HG03342 (cell line): ENCODE measurements around the gene GPN2.
"Not testable (repeated sequence)": the region's sequence is repeated elsewhere in the genome, so short reads cannot be mapped to it uniquely, and the experiment has no call there.

Source experiments
- ATAC-seq: cut with Tn5 transposase; IDR thresholded peaks from one replicate; pipeline ENCODE4 v1.9.1; 2021; ENCODE audit warnings: mild to moderate bottlenecking, moderate library complexity; ENCODE audit not compliant: unreplicated experiment

Gene GPN2

DNA sequence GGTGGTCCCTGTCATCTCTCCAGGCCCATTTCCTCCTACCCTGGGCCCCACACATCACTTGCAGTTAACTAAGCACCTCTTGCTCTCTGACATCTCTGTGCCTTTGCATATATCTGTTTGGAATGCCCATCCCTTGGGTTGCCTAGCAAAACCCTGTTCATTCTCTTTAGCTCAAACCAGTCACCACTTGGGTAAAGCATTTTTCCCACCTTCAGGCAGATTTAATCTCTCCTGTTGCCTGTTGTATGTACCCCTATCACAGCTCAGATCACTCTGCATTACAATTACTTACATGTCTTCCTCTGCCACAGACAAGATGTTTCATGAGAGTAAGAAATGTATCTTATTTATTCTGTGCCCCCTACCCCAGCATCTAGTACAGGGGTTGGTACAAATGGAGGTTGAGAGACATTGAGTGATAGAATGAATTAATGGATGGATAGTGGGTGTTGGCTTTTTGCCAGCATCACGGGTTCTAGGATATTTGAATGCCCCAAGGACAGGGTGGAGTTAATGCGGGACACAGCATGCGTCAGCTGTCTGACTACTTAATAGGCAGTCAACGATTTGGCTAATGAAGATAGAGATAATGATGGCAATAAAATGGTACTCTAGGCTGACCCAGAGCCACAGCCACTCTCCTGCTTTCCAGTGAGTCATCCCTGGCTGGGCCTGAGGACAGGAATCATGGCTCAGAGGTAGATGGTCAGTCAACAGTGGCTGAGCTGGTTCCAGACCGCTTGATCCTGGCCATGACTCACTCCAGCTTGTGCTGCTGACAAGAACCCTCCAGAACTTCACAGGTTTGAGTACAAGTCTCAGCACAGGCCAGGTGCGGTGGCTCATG, 17.2 kb upstream of the GPN2 start:
- ATAC-seq = no peak

DNA sequence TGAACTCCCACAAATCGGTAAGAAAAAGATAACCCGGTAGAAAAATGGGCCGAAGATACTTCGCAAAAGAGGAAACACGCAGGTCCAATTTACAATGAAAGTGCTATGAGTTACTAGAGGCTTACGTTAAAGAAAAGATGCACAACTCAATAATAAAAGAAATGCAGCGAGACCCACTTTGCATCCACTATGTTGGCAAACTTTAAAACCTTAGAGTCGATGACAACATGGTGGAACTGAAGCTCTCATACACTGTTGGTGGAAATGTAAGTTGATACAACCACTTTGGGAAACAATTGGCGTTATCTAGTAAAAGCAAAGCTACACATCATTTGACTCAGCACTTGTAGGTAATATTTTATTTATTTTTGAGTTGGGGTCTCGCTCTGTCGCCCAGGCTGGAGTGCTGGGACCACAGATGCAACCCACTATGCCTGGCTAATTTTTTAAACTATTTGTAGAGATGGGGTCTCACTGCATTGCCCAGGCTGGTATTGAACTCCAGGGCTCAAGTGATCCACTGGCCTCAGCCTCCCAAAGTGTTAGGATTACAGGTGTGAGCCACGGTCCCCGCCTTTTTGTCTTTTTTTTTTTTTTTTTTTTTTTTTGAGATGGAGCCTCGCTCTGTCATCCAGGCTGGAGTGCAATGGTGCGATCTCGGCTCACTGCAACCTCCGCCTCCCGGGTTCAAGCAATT, 10.9 kb upstream of the GPN2 start:
- ATAC-seq = no peak

DNA sequence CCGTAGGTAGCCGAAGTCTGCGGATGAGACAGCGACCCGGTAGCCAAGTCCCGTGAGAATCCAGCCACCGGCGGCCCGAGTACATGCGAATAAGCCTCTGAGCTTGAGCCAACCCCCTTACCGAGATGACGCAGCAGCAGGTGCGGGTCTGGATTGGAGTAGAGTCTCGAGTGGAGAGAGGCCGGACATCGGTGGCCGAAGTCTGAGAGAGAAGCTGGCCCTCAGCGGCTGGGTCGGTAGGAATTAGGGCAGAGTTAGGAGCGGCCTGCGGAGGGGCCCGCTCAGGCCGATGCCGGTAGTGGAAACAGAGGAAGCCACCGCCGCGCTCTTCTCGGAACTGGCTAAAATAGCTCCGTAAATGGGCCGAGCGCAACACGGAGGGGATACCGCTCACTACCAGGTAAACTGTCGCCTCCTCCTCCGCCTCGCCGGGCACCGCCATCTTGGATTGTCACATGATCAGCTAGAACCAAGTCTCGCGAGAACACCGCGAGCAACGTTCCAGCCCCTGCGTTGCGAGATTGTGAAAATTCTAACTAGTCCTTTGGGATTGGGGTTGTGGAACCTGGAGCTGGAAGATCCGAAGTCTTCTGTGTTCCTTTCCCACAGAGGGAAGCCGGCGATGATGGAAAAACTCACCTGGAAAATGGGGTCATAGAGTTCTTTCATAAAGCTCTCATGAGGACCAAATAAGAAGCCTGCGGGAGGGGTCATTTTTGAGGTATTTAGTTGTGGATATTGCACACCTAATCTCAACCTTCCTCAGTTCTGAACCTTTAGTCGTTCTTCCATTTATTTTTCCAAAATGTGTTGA, 10.1 kb upstream of the GPN2 start, which contains the start of gene GPATCH3:
TSS of gene GPATCH3 (minus strand) at position 467 of the 814 bp plus-strand sequence. CDS start at position 442, 25 bp downstream.
- ATAC-seq = peak; percentile 83

DNA sequence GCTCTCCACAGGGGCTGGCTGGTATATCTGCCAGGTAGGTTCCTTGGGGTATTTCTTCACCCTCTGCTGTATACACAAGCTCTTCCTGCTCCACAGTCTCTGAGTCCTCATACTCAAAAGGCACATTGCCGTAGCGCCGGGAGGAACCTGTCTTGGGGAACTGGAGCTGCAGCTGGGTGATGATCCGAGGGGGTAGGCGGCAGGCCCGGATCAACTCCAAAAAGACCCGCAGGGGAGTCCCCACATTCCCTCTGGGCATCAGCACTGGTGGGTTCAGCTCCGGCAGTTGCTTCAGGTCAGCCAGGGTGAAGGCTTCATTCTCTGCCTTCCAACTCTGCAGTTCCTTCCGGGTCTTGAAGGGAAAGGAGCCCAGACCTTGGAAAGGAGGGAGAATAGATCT, 7.3 kb upstream of the GPN2 start:
- no peak for ATAC-seq

DNA sequence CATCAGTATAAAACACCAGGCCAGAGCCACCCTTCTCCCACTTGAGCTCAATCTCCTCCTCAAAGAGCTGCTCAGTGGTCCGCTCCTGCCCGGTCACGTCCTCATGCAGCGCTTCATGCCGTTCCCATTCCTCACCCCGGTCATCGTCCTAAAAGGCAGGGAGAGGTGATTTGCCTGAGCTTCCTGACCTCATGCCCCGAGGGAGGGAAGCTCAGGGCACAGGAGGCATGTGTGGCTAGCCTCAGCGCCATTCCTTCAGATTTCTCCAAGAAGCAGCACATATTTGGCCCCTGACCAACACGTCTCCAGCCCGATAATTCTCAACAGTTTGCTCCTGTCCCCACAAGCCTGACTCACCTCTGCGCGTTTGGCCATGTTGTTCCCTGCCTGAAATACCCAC, 4.2 kb upstream of the GPN2 start:
- no peak for ATAC-seq

DNA sequence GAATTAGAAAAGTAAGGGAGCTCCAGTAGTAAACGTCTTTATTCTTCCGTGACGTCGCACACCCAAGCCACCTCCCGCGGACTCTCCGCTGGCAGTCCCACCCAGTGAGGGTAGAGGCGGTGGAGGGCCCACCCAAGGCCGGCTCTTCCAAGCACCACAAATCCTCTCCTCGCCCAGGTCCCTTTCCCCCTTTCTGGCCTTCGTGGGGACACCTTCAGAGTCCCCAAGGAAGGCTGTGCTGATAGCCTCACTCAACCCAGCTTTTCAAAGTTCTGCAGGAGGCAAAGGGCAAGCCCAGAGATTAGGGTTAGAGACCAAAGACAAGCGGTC, 349 bp upstream of the GPN2 start:
- peak; percentile 18 for ATAC-seq

DNA sequence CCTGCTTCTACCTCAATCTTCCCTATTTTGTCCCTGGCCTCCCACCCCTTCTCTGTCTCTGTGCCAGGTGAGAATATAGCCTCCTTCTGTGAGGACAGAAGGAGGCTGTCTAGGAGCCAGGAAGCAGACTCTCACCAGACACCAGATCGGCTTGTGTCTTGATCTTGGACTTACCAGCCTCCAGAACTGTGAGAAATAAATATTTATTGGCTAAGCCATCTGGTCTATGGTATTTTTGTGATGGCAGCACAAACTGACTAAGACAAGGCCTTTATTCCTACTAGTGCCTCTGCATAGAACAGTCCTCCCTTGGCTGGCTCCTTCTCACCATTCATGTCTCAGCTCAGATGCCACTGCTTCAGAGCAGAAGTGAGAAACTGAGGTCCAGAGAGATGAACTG, 1.9 kb downstream of the GPN2 start:
- ATAC-seq = no peak

DNA sequence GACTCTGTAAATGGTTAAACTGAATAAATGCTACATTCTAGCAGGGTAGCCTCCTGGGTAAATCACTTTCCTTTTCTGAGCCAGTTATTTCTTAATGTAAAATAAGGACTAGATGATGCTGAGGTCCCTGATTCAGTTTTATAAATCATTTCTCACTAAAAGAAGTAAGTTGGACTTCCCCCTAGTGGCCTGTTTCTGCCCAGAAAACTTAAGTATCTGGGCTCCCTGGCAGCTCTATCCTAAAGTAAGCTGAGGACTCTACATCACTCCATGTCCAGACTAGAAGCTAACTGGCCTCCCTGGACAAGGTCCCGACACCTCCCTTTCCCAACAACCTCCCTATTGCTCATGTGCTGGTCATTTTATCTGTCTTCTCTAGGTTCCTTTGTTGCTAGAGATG, 3.0 kb downstream of the GPN2 start:
- ATAC-seq = no peak

DNA sequence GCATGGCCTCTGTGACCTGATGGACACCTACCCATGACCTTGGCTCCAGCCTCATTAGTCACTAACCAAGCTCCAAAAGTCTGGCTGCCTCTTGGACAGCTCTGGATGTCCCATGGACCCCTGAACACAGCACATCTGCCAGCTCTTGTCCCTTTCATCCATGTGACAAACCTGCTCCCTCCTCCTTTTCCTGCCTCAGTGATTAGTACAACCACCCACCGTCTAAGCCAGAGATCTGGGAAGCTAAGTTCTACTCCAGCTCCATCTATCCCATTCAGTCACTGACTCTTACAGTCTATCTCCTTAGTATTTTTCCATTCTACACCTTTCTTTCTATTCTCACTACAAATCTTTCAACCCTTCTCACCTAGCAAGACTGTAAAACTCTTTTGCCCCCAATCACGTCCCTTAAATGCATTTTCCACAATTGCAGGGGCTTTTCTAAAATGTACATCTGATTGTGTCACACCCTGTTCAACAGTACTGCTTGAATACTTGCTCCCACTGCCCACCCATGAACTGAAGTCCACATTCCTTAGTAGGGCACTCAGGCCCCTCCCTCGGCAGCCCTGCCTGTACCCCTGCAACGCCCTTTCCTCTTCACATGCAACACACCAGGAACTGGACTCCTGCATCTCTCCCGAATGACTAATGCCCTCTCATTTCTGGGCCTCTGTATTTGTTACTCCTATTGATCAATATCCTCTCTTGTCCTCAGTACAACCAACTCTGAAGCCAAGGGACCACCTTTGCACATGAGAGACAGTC, 7.2 kb downstream of the GPN2 start:
- no peak for ATAC-seq

DNA sequence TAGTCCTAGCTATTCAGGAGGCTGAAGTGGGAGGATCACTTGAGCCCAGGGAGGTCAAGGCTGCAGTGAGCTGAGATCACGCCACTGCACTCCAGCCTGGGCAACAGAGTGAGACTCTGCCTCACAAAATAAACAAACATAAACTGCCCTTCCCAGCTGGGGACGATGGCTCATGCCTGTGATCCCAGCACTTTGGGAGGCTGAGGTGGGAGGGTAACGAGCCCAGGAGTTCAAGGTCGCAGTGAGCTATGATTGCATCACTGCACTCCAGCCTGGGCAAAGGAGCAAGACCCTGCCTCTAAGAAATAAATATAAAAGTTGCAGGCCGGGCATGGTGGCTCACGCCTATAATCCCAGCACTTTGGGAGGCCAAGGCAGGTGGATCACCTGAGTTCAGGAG, 8.5 kb downstream of the GPN2 start:
- not testable (repeated sequence) for ATAC-seq

DNA sequence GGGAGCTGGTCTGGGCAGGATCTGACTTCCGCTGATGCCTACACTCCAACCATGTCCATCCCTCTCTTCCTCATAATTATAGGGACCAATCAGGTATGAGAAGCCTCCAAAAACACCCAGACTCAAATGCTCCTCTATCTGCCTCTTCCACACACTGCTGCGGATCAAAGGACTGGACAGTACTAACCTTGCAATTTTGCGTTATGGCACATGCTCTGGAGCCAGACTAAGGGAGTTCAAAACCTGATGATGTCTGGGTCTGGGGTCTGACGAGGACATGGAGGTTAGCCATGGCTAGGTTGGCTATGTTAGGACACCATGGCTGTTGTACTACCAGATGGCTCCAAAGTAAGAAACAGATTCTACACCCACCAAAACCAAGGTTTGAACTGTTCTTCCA, 10.3 kb downstream of the GPN2 start:
- no peak for ATAC-seq

DNA sequence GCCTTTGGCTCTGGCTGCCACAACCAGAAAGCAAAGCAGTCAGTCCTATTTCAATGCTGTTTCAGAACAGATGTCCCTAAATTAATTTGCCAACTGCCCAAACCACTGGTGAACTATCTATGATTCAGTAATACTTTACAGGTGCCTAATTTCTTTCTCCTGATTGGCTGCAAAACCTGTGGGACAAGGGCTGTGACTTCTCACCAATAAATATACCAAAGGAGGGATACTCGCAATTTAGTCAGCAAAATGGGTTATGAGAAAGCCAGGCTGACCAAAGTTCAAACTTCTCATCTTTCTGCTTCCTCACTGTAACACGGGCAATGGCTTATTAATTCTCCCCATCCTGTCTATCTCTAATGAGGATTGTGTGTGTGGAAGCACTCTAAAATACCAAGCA, 12.8 kb downstream of the GPN2 start:
- no peak for ATAC-seq

DNA sequence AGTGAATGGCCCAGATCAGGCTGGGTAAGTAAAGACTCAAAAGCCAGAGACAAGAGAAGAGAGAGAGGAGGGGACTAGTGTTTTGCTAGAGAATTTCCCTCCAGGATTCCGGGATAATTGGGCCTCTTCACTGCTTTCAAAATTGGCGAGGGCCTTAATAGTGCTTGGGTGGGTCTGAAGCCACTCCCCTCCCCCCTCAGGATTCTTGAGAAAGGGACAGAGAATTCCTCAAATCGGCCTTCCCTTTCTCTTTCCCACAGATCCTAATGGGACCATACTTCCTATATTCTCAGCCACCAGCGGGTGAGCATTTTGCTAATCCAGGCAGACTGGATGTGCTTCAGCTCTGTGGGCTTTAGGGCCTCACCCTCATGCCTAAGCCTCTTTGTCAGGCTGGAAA, 15.2 kb downstream of the GPN2 start:
- ATAC-seq = no peak

DNA sequence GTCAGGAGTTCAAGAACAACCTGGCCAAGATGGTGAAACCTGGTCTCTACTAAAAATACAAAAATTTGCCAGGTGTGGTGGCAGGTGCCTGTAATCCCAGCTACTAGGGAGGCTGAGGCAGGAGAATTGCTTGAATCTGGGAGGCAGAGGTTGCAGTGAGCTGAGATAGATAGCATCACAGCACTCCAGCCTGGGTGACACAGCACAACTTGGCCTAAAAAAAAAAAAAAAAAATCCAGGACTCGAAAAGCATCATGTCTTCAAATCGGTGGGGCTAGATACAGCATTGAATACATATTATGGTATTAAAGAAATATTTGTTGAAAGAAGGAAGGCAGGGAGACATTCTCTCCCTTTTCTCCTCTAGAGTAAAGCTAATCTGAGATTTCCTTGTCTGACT, 17.0 kb downstream of the GPN2 start:
- ATAC-seq = not testable (repeated sequence)

DNA sequence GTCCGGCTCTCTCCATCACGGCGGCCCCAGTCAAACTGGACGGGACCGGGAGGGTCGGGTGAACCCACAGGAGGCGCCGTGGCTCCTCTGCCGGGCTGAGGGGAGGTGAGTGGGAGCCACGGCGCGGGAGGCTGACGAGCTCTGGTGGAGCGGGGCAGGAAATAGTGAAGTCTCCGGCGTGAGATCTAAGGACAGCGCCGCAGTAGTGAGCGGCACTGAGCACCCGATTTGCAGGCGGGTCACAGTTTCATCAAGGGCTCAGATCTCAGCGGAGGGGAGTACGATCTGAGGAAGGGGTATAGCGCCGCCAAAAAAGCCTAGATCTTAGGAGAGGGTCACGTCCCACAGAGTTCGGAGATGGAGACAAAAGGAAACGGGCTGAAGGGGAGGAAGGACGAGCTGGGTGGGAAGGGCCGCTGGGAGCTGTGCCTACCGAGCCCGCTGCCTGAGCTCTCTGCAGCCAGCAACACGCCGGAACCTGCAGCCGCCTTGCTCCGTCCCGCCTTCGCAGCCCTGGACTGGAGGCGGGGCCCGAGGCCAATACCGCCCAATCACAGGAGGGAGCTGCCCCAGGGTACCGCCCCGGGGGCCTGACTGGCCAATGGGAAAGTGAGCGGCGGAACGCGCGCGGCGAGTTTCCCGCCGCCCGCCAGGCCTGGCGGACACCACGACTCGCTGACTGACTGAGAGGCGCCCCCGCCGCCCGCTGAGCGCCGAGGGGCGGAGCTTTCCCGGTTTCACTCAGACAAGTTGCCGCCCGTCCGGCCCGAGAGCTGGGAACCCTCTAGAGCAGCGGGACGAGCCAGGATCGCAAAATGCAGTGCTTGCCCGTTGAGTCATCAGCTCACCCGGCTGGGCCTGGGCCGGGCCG, 25.2 kb downstream of the GPN2 start:
- peak; percentile 92 for ATAC-seq

DNA sequence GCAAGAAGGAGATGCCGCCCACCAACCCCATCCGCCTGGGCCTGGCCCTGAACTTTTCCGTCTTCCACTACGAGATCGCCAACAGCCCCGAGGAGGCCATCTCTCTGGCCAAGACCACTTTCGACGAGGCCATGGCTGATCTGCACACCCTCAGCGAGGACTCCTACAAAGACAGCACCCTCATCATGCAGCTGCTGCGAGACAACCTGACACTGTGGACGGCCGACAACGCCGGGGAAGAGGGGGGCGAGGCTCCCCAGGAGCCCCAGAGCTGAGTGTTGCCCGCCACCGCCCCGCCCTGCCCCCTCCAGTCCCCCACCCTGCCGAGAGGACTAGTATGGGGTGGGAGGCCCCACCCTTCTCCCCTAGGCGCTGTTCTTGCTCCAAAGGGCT, 26.4 kb downstream of the GPN2 start:
- no peak for ATAC-seq

DNA sequence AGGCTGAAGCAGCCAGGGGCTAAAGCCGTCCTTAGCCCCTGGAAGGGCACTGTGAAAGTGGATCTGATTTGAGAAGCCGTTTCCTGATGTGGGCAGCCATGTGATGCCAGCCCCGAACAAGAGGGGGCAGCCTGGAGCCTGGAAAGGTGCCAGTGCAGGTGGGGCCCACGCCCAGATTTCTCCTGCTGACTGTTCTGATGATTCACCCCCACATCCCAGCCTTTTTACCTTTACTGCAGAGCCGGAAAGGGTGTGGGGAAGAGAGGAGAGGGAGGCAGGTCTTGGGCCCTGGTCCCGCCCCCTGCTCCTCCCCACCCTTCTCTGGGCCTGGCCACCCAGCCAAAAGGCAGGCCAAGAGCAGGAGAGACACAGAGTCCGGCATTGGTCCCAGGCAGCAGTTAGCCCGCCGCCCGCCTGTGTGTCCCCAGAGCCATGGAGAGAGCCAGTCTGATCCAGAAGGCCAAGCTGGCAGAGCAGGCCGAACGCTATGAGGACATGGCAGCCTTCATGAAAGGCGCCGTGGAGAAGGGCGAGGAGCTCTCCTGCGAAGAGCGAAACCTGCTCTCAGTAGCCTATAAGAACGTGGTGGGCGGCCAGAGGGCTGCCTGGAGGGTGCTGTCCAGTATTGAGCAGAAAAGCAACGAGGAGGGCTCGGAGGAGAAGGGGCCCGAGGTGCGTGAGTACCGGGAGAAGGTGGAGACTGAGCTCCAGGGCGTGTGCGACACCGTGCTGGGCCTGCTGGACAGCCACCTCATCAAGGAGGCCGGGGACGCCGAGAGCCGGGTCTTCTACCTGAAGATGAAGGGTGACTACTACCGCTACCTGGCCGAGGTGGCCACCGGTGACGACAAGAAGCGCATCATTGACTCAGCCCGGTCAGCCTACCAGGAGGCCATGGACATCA, 27.1 kb downstream of the GPN2 start, which contains the start of gene SFN:
TSS of gene SFN (plus strand) at position 369 of the 904 bp plus-strand sequence. CDS start at position 433, 64 bp downstream.
- no peak for ATAC-seq

DNA sequence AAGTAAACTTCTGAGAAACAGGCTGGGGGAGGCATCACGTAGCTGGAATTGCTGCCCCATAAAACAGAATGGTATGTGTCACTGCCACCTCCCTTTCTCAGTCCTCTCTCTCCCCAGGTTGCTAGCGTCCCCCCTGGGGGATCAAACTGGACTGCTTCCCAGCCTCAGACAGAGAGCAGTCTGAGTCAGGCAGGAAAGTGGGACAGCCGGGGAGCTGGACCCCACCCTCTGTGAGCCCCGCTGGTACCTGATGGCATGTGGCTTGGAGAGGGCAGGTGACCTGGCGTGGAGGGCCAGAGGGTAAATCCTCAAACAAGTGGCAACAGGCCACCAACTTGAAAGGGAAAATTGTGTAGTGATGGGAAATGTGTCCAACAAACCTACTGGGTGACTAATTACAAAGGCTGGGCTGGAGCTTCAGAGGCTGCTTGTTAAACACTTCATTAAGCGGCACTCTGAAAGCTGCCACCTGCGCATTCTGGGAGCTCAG, 28.1 kb downstream of the GPN2 start:
- no peak for ATAC-seq

DNA sequence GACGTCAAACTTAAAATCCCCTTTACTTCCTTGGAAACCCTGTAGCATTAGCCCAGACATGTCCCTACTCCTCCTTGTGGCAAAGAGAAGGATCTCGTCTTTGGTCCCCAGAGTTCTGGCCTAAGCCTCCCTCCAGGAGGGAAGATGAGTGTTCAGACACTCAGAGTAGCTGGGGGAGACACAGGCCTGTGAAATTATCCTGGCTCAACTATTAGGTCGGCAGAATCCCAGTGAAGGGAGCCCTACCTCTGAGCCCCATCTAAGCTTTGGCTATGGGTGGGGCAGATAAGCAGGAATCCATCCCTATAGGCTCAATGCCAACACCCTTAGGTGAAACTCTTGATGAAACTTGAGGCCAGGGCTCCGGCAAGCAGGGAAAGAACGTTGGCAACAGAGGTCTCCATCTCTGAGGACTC, 28.8 kb downstream of the GPN2 start:
- no peak for ATAC-seq
